Fibroblast of lung (primary cell): ENCODE measurements around the gene HSPA9. TPM values are rescaled to one million over a fixed set of nuclear protein-coding genes. Genes with fewer than 3 reads are reported as not detected.

Experiments used
- DNase-seq, 2 donors: peaks; one replicate each; pipeline versions ENCODE4 v3.0.0 to v3.0.0-alpha.2; 2010; ENCODE audit warnings: low read depth in 2 of 2
- H2AFZ ChIP-seq: 2 replicates; pipeline ENCODE4 v1.5.1; 2012; ENCODE audit warnings: low read length, control low read depth, inconsistent platforms
- H3K27ac ChIP-seq: 2 replicates; pipeline ENCODE4 v1.5.1; 2011; ENCODE audit warnings: low read length, control low read depth; ENCODE audit not compliant: insufficient read depth
- H3K27me3 ChIP-seq: 2 replicates; pipeline ENCODE4 v1.5.1; 2011; ENCODE audit warnings: mild to moderate bottlenecking, low read length; ENCODE audit not compliant: control insufficient read depth, insufficient read depth
- H3K36me3 ChIP-seq: 2 replicates; pipeline ENCODE4 v1.5.1; 2011; ENCODE audit warnings: low read length; ENCODE audit not compliant: control insufficient read depth, insufficient read depth
- H3K4me1 ChIP-seq: 2 replicates; pipeline ENCODE4 v1.5.1; 2011; ENCODE audit warnings: low read length; ENCODE audit not compliant: control insufficient read depth, insufficient read depth; ENCODE audit errors: extremely low read depth
- H3K4me2 ChIP-seq: 2 replicates; pipeline ENCODE4 v1.5.1; 2011; ENCODE audit warnings: low read length, control low read depth; ENCODE audit not compliant: insufficient read depth; ENCODE audit errors: extremely low read depth
- H3K4me3 ChIP-seq, 4 experiments: fragments of 200-600 bp in 1 of 4; sonication (generic) in 1 of 4; replicated peaks in 1 of 4; 2 replicates each; pipeline ENCODE4 v1.5.1; 2011 to 2016; ENCODE audit warnings: low read length in 4 of 4, low read depth in 3 of 4, mild to moderate bottlenecking in 3 of 4, control low read depth in 2 of 4, inconsistent platforms in 1 of 4, mixed read lengths in 1 of 4; ENCODE audit not compliant: insufficient read depth in 1 of 4; ENCODE audit errors: control extremely low read depth in 1 of 4
- H3K79me2 ChIP-seq: 2 replicates; pipeline ENCODE4 v1.5.1; 2012; ENCODE audit warnings: mild to moderate bottlenecking, low read length, inconsistent platforms; ENCODE audit not compliant: control insufficient read depth, insufficient read depth
- H3K9ac ChIP-seq: 2 replicates; pipeline ENCODE4 v1.5.1; 2011; ENCODE audit warnings: mild to moderate bottlenecking, low read length, control low read depth; ENCODE audit not compliant: insufficient read depth
- H3K9me3 ChIP-seq: 2 replicates; pipeline ENCODE4 v1.5.1; 2012; ENCODE audit warnings: low read depth, low read length; ENCODE audit not compliant: control insufficient read depth, insufficient read depth
- H4K20me1 ChIP-seq: 2 replicates; pipeline ENCODE4 v1.5.1; 2011; ENCODE audit warnings: low read length; ENCODE audit not compliant: control insufficient read depth, insufficient read depth; ENCODE audit errors: extremely low read depth
- EZH2 ChIP-seq: IDR thresholded peaks from 2 replicates; pipeline ENCODE4 v1.5.1; 2012; ENCODE audit warnings: low read length, control low read depth, mild to moderate bottlenecking; ENCODE audit errors: missing control alignments
- polyA plus RNA-seq, 2 donors: library from polyadenylated mRNA; depleted of rRNA in 1 of 2; stranded (reverse) in 1 of 2; unstranded in 1 of 2; fragments of >200 nt; gene quantifications; 2 replicates each; pipeline ENCODE4 v1.2.1, GENCODE V29; 2011 to 2012; ENCODE audit warnings: missing spikeins in 1 of 2
- total RNA-seq: library from RNA; depleted of rRNA; stranded (reverse); fragments of >200 nt; gene quantifications from 2 replicates; pipeline ENCODE4 v1.2.1, GENCODE V29; 2014
- TF ChIP-seq, protein P1 (sequence below), 2 donors: IDR thresholded peaks in 1 of 2; conservative IDR thresholded peaks in 1 of 2; 1 replicate in 1 of 2; 2 replicates in 1 of 2; pipeline ENCODE4 v1.5.1; 2011 to 2012; ENCODE audit warnings: low read length in 2 of 2, control low read depth in 1 of 2, inconsistent platforms in 1 of 2, low read depth in 1 of 2, mild to moderate bottlenecking in 1 of 2

Gene HSPA9
- total and polyA plus RNA-seq, 2 donors (not counting 1 experiment from before 2014, with no cell fraction given) = 148 to 522 TPM

DNA sequence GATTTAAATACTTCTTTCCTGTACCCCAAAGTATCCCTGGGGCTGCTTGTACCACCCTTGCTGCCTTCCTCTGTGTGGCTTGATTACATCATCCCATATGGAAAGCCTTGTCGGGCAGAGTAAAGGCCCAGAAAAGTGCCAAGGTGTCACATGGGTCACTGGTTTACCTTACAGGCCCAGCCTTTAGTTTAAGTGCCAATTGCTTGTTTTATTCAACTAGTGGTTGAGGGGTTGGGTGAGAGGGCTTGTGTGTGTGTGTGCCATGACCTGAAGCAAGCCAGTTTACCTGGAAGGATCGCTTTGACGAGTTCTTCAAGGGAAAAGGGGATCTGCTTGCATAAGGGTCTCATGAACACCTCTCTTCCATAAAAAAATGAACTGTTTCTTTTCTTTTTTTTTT is 7.8 kb upstream of the HSPA9 start:
- Histone ChIP-seq H4K20me1 (no peaks in the 10 kb centered on the region), H2AFZ (no peak overlapping the region), H3K4me3 (no peak overlapping the region), H3K4me2 (no peak overlapping the region), H3K4me1 (no peaks in the 10 kb centered on the region), H3K9me3 (no peaks in the 10 kb centered on the region), H3K36me3 (no peaks in the 10 kb centered on the region), H3K79me2 (no peaks in the 10 kb centered on the region), H3K9ac (no peak overlapping the region), H3K27ac (no peak overlapping the region), H3K27me3 (peaks cover 4% of the 10 kb centered on the region)
- no peak for TF ChIP-seq EZH2
- TF ChIP-seq, protein P1, sequence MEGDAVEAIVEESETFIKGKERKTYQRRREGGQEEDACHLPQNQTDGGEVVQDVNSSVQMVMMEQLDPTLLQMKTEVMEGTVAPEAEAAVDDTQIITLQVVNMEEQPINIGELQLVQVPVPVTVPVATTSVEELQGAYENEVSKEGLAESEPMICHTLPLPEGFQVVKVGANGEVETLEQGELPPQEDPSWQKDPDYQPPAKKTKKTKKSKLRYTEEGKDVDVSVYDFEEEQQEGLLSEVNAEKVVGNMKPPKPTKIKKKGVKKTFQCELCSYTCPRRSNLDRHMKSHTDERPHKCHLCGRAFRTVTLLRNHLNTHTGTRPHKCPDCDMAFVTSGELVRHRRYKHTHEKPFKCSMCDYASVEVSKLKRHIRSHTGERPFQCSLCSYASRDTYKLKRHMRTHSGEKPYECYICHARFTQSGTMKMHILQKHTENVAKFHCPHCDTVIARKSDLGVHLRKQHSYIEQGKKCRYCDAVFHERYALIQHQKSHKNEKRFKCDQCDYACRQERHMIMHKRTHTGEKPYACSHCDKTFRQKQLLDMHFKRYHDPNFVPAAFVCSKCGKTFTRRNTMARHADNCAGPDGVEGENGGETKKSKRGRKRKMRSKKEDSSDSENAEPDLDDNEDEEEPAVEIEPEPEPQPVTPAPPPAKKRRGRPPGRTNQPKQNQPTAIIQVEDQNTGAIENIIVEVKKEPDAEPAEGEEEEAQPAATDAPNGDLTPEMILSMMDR (conservative IDR thresholded peaks at IDR 0.05 in 1 of 2, IDR thresholded peaks at IDR 0.05 in 1 of 2; ENCODE audit: low read depth in 1 of 2, low read length in 2 of 2) = no peak
- no peak for DNase-seq

GRCh38 chr5:138580777-138581176 is 5.6 kb upstream of the HSPA9 start:
- peaks cover 3% of the 10 kb centered on the region for H3K27me3 ChIP-seq
- no peak overlapping the region for H3K9ac ChIP-seq
- no peaks in the 10 kb centered on the region for H3K36me3 ChIP-seq
- no peaks in the 10 kb centered on the region for H4K20me1 ChIP-seq
- DNase-seq = no peak
- H3K27ac ChIP-seq = no peak overlapping the region
- peaks cover 2% of the 10 kb centered on the region for H3K4me1 ChIP-seq
- no peaks in the 10 kb centered on the region for H3K79me2 ChIP-seq
- H2AFZ ChIP-seq = no peak overlapping the region
- no peak overlapping the region for H3K4me2 ChIP-seq
- H3K9me3 ChIP-seq = no peaks in the 10 kb centered on the region
- H3K4me3 ChIP-seq = no peak overlapping the region
- no peak for TF ChIP-seq EZH2
- TF ChIP-seq, protein P1 (conservative IDR thresholded peaks at IDR 0.05 in 1 of 2, IDR thresholded peaks at IDR 0.05 in 1 of 2; ENCODE audit: low read depth in 1 of 2, low read length in 2 of 2) = no peak

- Histone ChIP-seq H3K27me3 (peaks cover 3% of the 10 kb centered on the region), H3K4me3 (no peak overlapping the region), H3K27ac (no peak overlapping the region), H4K20me1 (no peaks in the 10 kb centered on the region), H3K4me2 (no peak overlapping the region), H3K36me3 (no peaks in the 10 kb centered on the region), H3K4me1 (peaks cover 2% of the 10 kb centered on the region), H2AFZ (no peak overlapping the region), H3K9ac (no peak overlapping the region), H3K79me2 (peaks cover 2% of the 10 kb centered on the region), H3K9me3 (no peaks in the 10 kb centered on the region)
- TF ChIP-seq, protein P1 (conservative IDR thresholded peaks at IDR 0.05 in 1 of 2, IDR thresholded peaks at IDR 0.05 in 1 of 2; ENCODE audit: low read depth in 1 of 2, low read length in 2 of 2) = no peak
- TF ChIP-seq EZH2 = no peak
- DNase-seq = no peak
Observed at GRCh38 chr5:138580001-138580400, 4.8 kb upstream of the HSPA9 start.
